GM12878 (cell line): ENCODE measurements around the gene ZNF641. TPM values are rescaled to one million over a fixed set of nuclear protein-coding genes. Genes with fewer than 3 reads are reported as not detected.

ENCODE experiments used
- ATAC-seq: fragments of 200-7000 bp; cut with Tn5 transposase; 3 replicates; pipeline ENCODE4 v1.9.1; 2020; ENCODE audit warnings: mild to moderate bottlenecking, moderate library complexity
- BruUV-seq: library from RNA; stranded (reverse); fragments of 400-500 nt; replicated peaks from 2 replicates; lab custom pipeline; 2021; lab: Mats Ljungman, UMichigan
- CTCF ChIA-PET: fragments of 300-600 bp; sonication (Branson Sonifier 250); formaldehyde crosslinking; extraction: SDS; loops from one replicate; lab custom pipeline; 2021; ENCODE audit warnings: inconsistent platforms; lab: Yijun Ruan, JAX
- POLR2A ChIA-PET: fragments of 350-600 bp; formaldehyde crosslinking; extraction: SDS; loops from one replicate; lab custom pipeline; 2021; ENCODE audit warnings: inconsistent platforms; lab: Charles Lee
- RAD21 ChIA-PET: fragments of 300-600 bp; sonication (Branson Sonifier 250); formaldehyde crosslinking; loops from one replicate; lab custom pipeline; 2023; ENCODE audit warnings: antibody characterized with exemption; ENCODE audit not compliant: unreplicated experiment; lab: Charles Lee
- SMC1A ChIA-PET: fragments of 300-600 bp; sonication (Branson Sonifier 250); formaldehyde crosslinking; loops from one replicate; lab custom pipeline; 2023; ENCODE audit not compliant: unreplicated experiment, uncharacterized antibody; lab: Charles Lee
- DNase-seq: peaks from one replicate; pipeline ENCODE4 v3.0.0-alpha.2; 2011; ENCODE audit warnings: low read depth, low spot score
- FAIRE-seq: peaks from 3 replicates; lab custom pipeline; 2011; peaks lifted over from hg19 to GRCh38; lab: Jason Lieb, UNC
- H2AFZ ChIP-seq: 2 replicates; pipeline ENCODE4 v1.6.0; 2011; ENCODE audit warnings: low read depth, low read length, control low read depth; ENCODE audit not compliant: control insufficient read depth
- H3K27ac ChIP-seq: 2 replicates; pipeline ENCODE4 v1.5.1; 2011; ENCODE audit warnings: control low read depth; ENCODE audit not compliant: control insufficient read depth, insufficient read depth
- H3K27me3 ChIP-seq, 2 experiments: replicated peaks in 1 of 2; 2 replicates each; pipeline versions ENCODE4 v1.6.0 to v1.6.1; 2011; ENCODE audit warnings: low read length in 1 of 2; ENCODE audit not compliant: control insufficient read depth in 2 of 2, insufficient read depth in 2 of 2
- H3K36me3 ChIP-seq, 2 experiments: 2 replicates each; pipeline ENCODE4 v1.5.1; 2011; ENCODE audit warnings: low read length in 1 of 2; ENCODE audit not compliant: control insufficient read depth in 2 of 2, insufficient read depth in 2 of 2
- H3K4me1 ChIP-seq: 2 replicates; pipeline ENCODE4 v1.6.1; 2011; ENCODE audit warnings: mild to moderate bottlenecking, low read length, moderate library complexity, mixed read lengths; ENCODE audit not compliant: control insufficient read depth, insufficient read depth
- H3K4me2 ChIP-seq: 2 replicates; pipeline ENCODE4 v1.6.0; 2011; ENCODE audit warnings: control low read depth; ENCODE audit not compliant: control insufficient read depth, insufficient read depth
- H3K4me3 ChIP-seq: fragments of 200-600 bp; sonication (generic); 2 replicates; pipeline ENCODE4 v1.5.1; 2016
- H3K79me2 ChIP-seq: 2 replicates; pipeline ENCODE4 v1.6.0; 2011; ENCODE audit warnings: low read length; ENCODE audit not compliant: control insufficient read depth, insufficient read depth
- H3K9ac ChIP-seq: 2 replicates; pipeline ENCODE4 v1.8.0; 2011; ENCODE audit warnings: low read length, control low read depth, mixed read lengths; ENCODE audit not compliant: control insufficient read depth, insufficient read depth
- H3K9me3 ChIP-seq: replicated peaks from 3 replicates; pipeline ENCODE4 v1.5.1; 2011; ENCODE audit warnings: mild to moderate bottlenecking, low read length; ENCODE audit not compliant: control insufficient read depth, insufficient read depth
- H4K20me1 ChIP-seq: 2 replicates; pipeline ENCODE4 v1.6.0; 2011; ENCODE audit not compliant: control insufficient read depth, insufficient read depth
- BCL3 ChIP-seq: IDR thresholded peaks from 2 replicates; pipeline ENCODE4 v1.6.1; 2011; ENCODE audit warnings: borderline replicate concordance, low read depth, mild to moderate bottlenecking, moderate library complexity, low read length; ENCODE audit not compliant: insufficient read depth, poor library complexity, severe bottlenecking
- EP300 ChIP-seq, 2 experiments: fragments of 150-350 bp in 1 of 2; IDR thresholded peaks; 2 replicates each; pipeline ENCODE4 v1.6.1; 2011 to 2012; ENCODE audit warnings: low read depth in 2 of 2, low read length in 2 of 2, borderline replicate concordance in 1 of 2, improper control_type of control experiment in 1 of 2, inconsistent platforms in 1 of 2; ENCODE audit not compliant: control insufficient read depth in 1 of 2
- FOXK2 ChIP-seq: fragments of 450-650 bp; IDR thresholded peaks from 2 replicates; pipeline ENCODE4 v1.6.1; 2017; ENCODE audit warnings: mild to moderate bottlenecking, moderate library complexity
- GATAD2B ChIP-seq: fragments of 450-650 bp; conservative IDR thresholded peaks from 2 replicates; pipeline ENCODE4 v1.6.1; 2017; ENCODE audit warnings: low read depth, mild to moderate bottlenecking, moderate library complexity
- RB1 ChIP-seq: fragments of 450-650 bp; formaldehyde crosslinking; IDR thresholded peaks from 2 replicates; pipeline ENCODE4 v1.6.1; 2017; ENCODE audit warnings: mild to moderate bottlenecking, borderline replicate concordance
- SMC3 ChIP-seq: IDR thresholded peaks from 2 replicates; pipeline ENCODE4 v1.6.1; 2011; ENCODE audit warnings: low read length, improper control_type of control experiment, borderline replicate concordance
- SREBF1 ChIP-seq: IDR thresholded peaks from 2 replicates; pipeline ENCODE4 v1.6.1; 2012; ENCODE audit warnings: mild to moderate bottlenecking, low read length
- STAT1 ChIP-seq: fragments of 450-650 bp; conservative IDR thresholded peaks from 2 replicates; pipeline ENCODE4 v1.6.1; 2014; ENCODE audit warnings: antibody characterized with exemption, mild to moderate bottlenecking
- TBL1XR1 ChIP-seq: IDR thresholded peaks from 2 replicates; pipeline ENCODE4 v1.6.1; 2012; ENCODE audit warnings: low read depth, low read length, improper control_type of control experiment
- USF2 ChIP-seq: IDR thresholded peaks from 2 replicates; pipeline ENCODE4 v1.6.1; 2011; ENCODE audit warnings: low read depth, low read length, improper control_type of control experiment, borderline replicate concordance
- ZBED1 ChIP-seq: IDR thresholded peaks from 2 replicates; pipeline ENCODE4 v1.6.1; 2016; ENCODE audit warnings: borderline replicate concordance
- ZNF384 ChIP-seq: IDR thresholded peaks from 2 replicates; pipeline ENCODE4 v1.6.1; 2012; ENCODE audit warnings: low read depth, mild to moderate bottlenecking, low read length, improper control_type of control experiment, borderline replicate concordance
- WGBS: methylation state at CpG from one replicate; pipeline ENCODE4 v1.1.6; 2016; ENCODE audit warnings: low lambda C conversion rate; ENCODE audit not compliant: insufficient replicate concordance, insufficient coverage; ENCODE audit errors: missing lambda C conversion rate; 5-methylcytosine and 5-hydroxymethylcytosine counted together
- in situ Hi-C: fragments of 300-500 bp; cut with MboI; formaldehyde crosslinking; loops from 9 replicates; pipeline ENCODE4 v1.14.3; 2018; ENCODE audit warnings: mixed read lengths
- intact Hi-C: fragments of 100-400 bp; cut with micrococcal nuclease; formaldehyde crosslinking; loops from one replicate; pipeline ENCODE4 v1.14.2; 2022; ENCODE audit not compliant: unreplicated experiment
- polyA plus RNA-seq, 11 experiments: library from polyadenylated mRNA; depleted of rRNA in 4 of 11; unstranded in 6 of 11; stranded (reverse) in 5 of 11; fragments of >200 nt; fragmentation: Nextera tagmentation in 4 of 11; fragmentation: Illumina TruSeq in 1 of 11; extraction: Ambion mirVana in 4 of 11; extraction: Trizol in 1 of 11; gene quantifications; 1 replicate in 1 of 11; 2 replicates in 10 of 11; pipeline versions ENCODE4 v1.2.1 to v1.2.3, GENCODE V29; 2011 to 2016; ENCODE audit warnings: inconsistent platforms in 2 of 11, missing spikeins in 2 of 11, low read depth in 1 of 11
- total RNA-seq, 4 experiments: library from RNA; depleted of rRNA in 3 of 4; stranded (reverse); fragments of >200 nt in 3 of 4; fragmentation: Illumina TruSeq in 1 of 4; extraction: Trizol in 1 of 4; gene quantifications; 2 replicates each; pipeline versions ENCODE4 v1.2.1 to v1.2.3, GENCODE V29; 2013 to 2021

ZNF641 gene
- total and polyA plus RNA-seq, 10 of the 15 experiments (the other 5 are each of a cell fraction or from before 2014, with no cell fraction given): 1.1 to 10.3 (median 6.3) TPM

GRCh38 chr12:48361664-48362339, 11.1 kb upstream of the ZNF641 start (continued):
- TF ChIP-seq USF2: no peak
- no peak for TF ChIP-seq FOXK2
- TF ChIP-seq GATAD2B: no peak
- no peak for TF ChIP-seq RB1
- no peak for TF ChIP-seq TBL1XR1
- TF ChIP-seq ZBED1: no peak
- no peak for TF ChIP-seq SMC3

GRCh38 chr12:48358937-48359513, 8.3 kb upstream of the ZNF641 start:
- no peaks in the 10 kb centered on the region for H3K4me1 ChIP-seq
- H3K27ac ChIP-seq: no peak overlapping the region
- no peaks in the 10 kb centered on the region; a peak in 1 of 4 replicates for H3K27me3 ChIP-seq
- H3K4me2 ChIP-seq: no peak overlapping the region
- no peak for FAIRE-seq
- H3K36me3 ChIP-seq: no peaks in the 10 kb centered on the region
- H3K79me2 ChIP-seq: no peaks in the 10 kb centered on the region
- in situ Hi-C loops: no loop called here
- ChIA-PET SMC1A (interaction anchor here (1.3 kb wide), 1 partner anchor 18 kb away, joined by 3 read pairs; no protein-coding TSS in a partner anchor), POLR2A (no interaction called here), RAD21 (no interaction called here), CTCF (no interaction called here)
- intact Hi-C loops: loop anchor here (10.0 kb wide), 1 partner anchor 164 kb away; no protein-coding TSS in a partner anchor
- ATAC-seq: no peak
- H3K4me3 ChIP-seq: no peak overlapping the region
- BruUV-seq: no TSS peak
- no peak overlapping the region for H2AFZ ChIP-seq
- 68% methylated on average over 7 of the region's 7 CpGs for WGBS
- DNase-seq: no peak
- no peak overlapping the region for H3K9ac ChIP-seq
- no peak for TF ChIP-seq EP300 (IDR thresholded peaks at IDR 0.05; ENCODE audit: borderline replicate concordance in 1 of 2, control insufficient read depth in 1 of 2, low read depth in 2 of 2, low read length in 2 of 2)
- no peak for TF ChIP-seq STAT1
- TF ChIP-seq BCL3: no peak
- no peak for TF ChIP-seq SREBF1
- TF ChIP-seq ZNF384: no peak
- no peaks in the 10 kb centered on the region for H4K20me1 ChIP-seq
- H3K9me3 ChIP-seq: no peaks in the 10 kb centered on the region
